OCI-LY3 (cell line): ENCODE data around the gene STAM2.

ENCODE experiments used
- EZH2phosphoT487 ChIP-seq: fragments of 200-600 bp; shearing (Covaris generic); IDR thresholded peaks from 2 replicates; pipeline ENCODE4 v1.6.1; 2018; ENCODE audit warnings: antibody characterized with exemption, mixed run types, low read depth
- TF ChIP-seq, protein P1 (sequence below): fragments of 200-600, 300-600 bp; sonication (generic); IDR thresholded peaks from 2 replicates; pipeline ENCODE4 v1.5.1; 2014; ENCODE audit warnings: antibody characterized with exemption, low read length, low read depth

DNA sequence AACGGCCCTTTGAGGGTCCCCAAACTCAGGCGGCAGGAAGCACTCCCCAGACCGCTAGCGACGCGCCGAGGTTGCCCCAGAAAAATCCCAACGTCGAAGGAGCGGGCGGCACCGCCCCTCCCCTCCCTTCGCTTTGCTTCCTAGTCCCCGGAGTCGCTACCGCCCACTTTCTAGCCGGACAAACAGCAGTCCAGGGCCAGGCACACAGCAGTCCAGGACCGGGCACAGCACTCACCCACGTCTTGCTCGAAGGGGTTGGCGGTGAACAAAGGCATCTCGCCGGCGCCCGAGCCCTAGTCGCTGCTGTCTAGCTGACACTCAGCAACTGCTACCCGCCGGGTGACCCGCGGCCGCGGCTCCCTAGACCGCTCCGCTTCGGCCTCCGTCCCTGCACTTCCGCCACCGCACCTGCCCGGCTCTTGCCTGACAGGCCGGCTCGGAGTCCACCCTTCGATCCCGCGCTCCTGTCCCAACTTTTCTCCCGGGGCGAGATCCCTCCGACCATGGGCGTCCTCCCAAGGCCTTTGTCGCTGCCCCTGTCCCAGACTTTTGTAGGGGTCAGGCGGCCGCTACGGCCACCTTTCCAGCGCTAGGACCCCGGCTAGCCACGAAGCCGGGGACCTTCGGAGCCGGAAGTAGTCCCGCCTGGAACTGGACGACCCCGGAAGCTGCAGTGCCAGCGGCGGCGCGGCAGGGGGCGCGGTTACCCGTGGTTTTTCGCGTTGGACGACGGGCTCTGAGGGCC is at the start of gene STAM2:
- TF ChIP-seq, protein P1, sequence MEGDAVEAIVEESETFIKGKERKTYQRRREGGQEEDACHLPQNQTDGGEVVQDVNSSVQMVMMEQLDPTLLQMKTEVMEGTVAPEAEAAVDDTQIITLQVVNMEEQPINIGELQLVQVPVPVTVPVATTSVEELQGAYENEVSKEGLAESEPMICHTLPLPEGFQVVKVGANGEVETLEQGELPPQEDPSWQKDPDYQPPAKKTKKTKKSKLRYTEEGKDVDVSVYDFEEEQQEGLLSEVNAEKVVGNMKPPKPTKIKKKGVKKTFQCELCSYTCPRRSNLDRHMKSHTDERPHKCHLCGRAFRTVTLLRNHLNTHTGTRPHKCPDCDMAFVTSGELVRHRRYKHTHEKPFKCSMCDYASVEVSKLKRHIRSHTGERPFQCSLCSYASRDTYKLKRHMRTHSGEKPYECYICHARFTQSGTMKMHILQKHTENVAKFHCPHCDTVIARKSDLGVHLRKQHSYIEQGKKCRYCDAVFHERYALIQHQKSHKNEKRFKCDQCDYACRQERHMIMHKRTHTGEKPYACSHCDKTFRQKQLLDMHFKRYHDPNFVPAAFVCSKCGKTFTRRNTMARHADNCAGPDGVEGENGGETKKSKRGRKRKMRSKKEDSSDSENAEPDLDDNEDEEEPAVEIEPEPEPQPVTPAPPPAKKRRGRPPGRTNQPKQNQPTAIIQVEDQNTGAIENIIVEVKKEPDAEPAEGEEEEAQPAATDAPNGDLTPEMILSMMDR = peak; percentile 83
- no peak for TF ChIP-seq EZH2phosphoT487
